Esophagus squamous epithelium (tissue), 4 donors: ENCODE results near the gene MLPH.

Source experiments
- CTCF ChIP-seq, 6 experiments: fragments of 450-650 bp in 4 of 6; fragments of 200-600 bp in 2 of 6; sonication (generic) in 2 of 6; IDR thresholded peaks; one replicate each; pipeline ENCODE4 v1.5.1; 2016 to 2019; ENCODE audit warnings: antibody characterized with exemption in 6 of 6, mild to moderate bottlenecking in 4 of 6, moderate library complexity in 4 of 6
- POLR2A ChIP-seq, 4 donors: fragments of 450-650 bp; IDR thresholded peaks; one replicate each; pipeline ENCODE4 v1.6.1; 2017; ENCODE audit warnings: antibody characterized with exemption in 4 of 4, mild to moderate bottlenecking in 4 of 4, moderate library complexity in 3 of 4

GRCh38 chr2:237546876-237547395, 59.9 kb downstream of the MLPH start:
- TF ChIP-seq CTCF (IDR thresholded peaks at IDR 0.05) (no peak), POLR2A (IDR thresholded peaks at IDR 0.05) (no peak)
